ENCODE data around the gene SPDYC. TPM values are rescaled to one million over a fixed set of nuclear protein-coding genes. Genes with fewer than 3 reads are reported as not detected.

SPDYC gene
- total and polyA plus RNA-seq, 3 donors from 2014 or later, result 0.80 to 1.2 (median 1.2) TPM

- H3K27me3 ChIP-seq, result no peaks in the 10 kb centered on the region
- H3K9me3 ChIP-seq, result no peaks in the 10 kb centered on the region
- H3K27ac ChIP-seq, result peak within 1 kb of the TSS; percentile 95 to 98
- peak within 1 kb of the TSS; percentile 89 to 92 for H3K4me3 ChIP-seq
- H3K4me1 ChIP-seq, result peaks cover 24% of the 10 kb centered on the region
- intact Hi-C loops (cut with DNase I; ENCODE audit: low total_unique reads), result no loop called here
- no peaks in the 10 kb centered on the region for H3K36me3 ChIP-seq (ENCODE audit: low read depth, missing control alignments)
- DNase-seq, result peak; percentile 94
- peak; percentile 84 for TF ChIP-seq POLR2A (IDR thresholded peaks at IDR 0.05)
- TF ChIP-seq CTCF (IDR thresholded peaks at IDR 0.05), result peak in 2 of 3 experiments; percentile 7 to 17
- 0% methylated on average over 12 to 54 of the region's 60 CpGs for WGBS, 2 donors
Observed at GRCh38 chr11:65134240-65134951, 35.6 kb upstream of the SPDYC start, which contains the start of gene SYVN1. SYVN1 (minus strand) TSS chr11:65134519; CDS start chr11:65133601, 918 bp downstream.

GRCh38 chr11:65134952-65135632 is 34.9 kb upstream of the SPDYC start:
- no peaks in the 10 kb centered on the region for H3K27me3 ChIP-seq
- WGBS, 2 donors, result 1 to 3% methylated on average over 18 to 24 of the region's 24 CpGs
- peaks cover 24% of the 10 kb centered on the region for H3K4me1 ChIP-seq
- peak overlapping the region; percentile 95 to 98 for H3K27ac ChIP-seq
- no peak for TF ChIP-seq POLR2A (IDR thresholded peaks at IDR 0.05)
- TF ChIP-seq CTCF (IDR thresholded peaks at IDR 0.05), result no peak
- intact Hi-C loops (cut with DNase I; ENCODE audit: low total_unique reads), result no loop called here
- H3K4me3 ChIP-seq, result peak overlapping the region; percentile 89 to 92
- DNase-seq, result peak; percentile 96
- H3K36me3 ChIP-seq (ENCODE audit: low read depth, missing control alignments), result no peaks in the 10 kb centered on the region
- no peaks in the 10 kb centered on the region for H3K9me3 ChIP-seq

GRCh38 chr11:65135633-65136145 is 34.3 kb upstream of the SPDYC start:
- Histone ChIP-seq H3K4me1 (peaks cover 24% of the 10 kb centered on the region), H3K27ac (peak overlapping the region; percentile 95 to 98), H3K36me3 (ENCODE audit: low read depth, missing control alignments) (no peaks in the 10 kb centered on the region), H3K9me3 (no peaks in the 10 kb centered on the region), H3K27me3 (no peaks in the 10 kb centered on the region), H3K4me3 (peak overlapping the region; percentile 89 to 92)
- no peak for TF ChIP-seq POLR2A (IDR thresholded peaks at IDR 0.05)
- TF ChIP-seq CTCF (IDR thresholded peaks at IDR 0.05), result no peak
- 32 to 37% methylated on average over 11 of the region's 11 CpGs for WGBS, 2 donors
- no peak for DNase-seq
- intact Hi-C loops (cut with DNase I; ENCODE audit: low total_unique reads), result no loop called here

- Histone ChIP-seq H3K4me1 (peaks cover 24% of the 10 kb centered on the region), H3K9me3 (no peaks in the 10 kb centered on the region), H3K4me3 (no peak overlapping the region), H3K27ac (no peak overlapping the region), H3K27me3 (no peaks in the 10 kb centered on the region), H3K36me3 (ENCODE audit: low read depth, missing control alignments) (no peaks in the 10 kb centered on the region)
- WGBS, 2 donors, result 61 to 89% methylated on average over 15 of the region's 15 CpGs
- no peak for DNase-seq
- intact Hi-C loops (cut with DNase I; ENCODE audit: low total_unique reads), result no loop called here
- TF ChIP-seq POLR2A (IDR thresholded peaks at IDR 0.05) (no peak), CTCF (IDR thresholded peaks at IDR 0.05) (no peak)
Observed at GRCh38 chr11:65136515-65137096, 33.4 kb upstream of the SPDYC start.

Measured in testis (tissue), 3 donors.